Mesothelial cell of epicardium (in vitro differentiated cells): ENCODE results near the gene TRDMT1. TPM values are rescaled to one million over a fixed set of nuclear protein-coding genes. Genes with fewer than 3 reads are reported as not detected.
A peak's percentile ranks its signal among the peaks of the same experiment; 100 is the strongest.

Source experiments
- DNase-seq, 2 experiments: peaks; one replicate each; pipeline ENCODE4 v3.0.0; 2021; ENCODE audit warnings: low spot score in 2 of 2; ENCODE audit not compliant: unreplicated experiment in 2 of 2
- H3K27ac Mint-ChIP-seq: 2 replicates; pipeline ENCODE4 v1.8.0; 2021; ENCODE audit warnings: mixed read lengths
- H3K27me3 Mint-ChIP-seq: 2 replicates; pipeline ENCODE4 v1.8.0; 2021; ENCODE audit warnings: low read depth, mixed read lengths
- H3K36me3 Mint-ChIP-seq: 2 replicates; pipeline ENCODE4 v1.8.0; 2021; ENCODE audit warnings: mixed read lengths
- H3K4me1 Mint-ChIP-seq: 2 replicates; pipeline ENCODE4 v1.8.0; 2021; ENCODE audit warnings: mixed read lengths
- H3K4me3 Mint-ChIP-seq: 2 replicates; pipeline ENCODE4 v1.8.0; 2021; ENCODE audit warnings: mild to moderate bottlenecking, moderate library complexity, mixed read lengths
- H3K9me3 Mint-ChIP-seq: 2 replicates; pipeline ENCODE4 v1.8.0; 2021; ENCODE audit warnings: mixed read lengths
- CTCF ChIP-seq: fragments of 200-600 bp; sonication (generic); IDR thresholded peaks from one replicate; pipeline ENCODE4 v1.5.0; 2021; ENCODE audit warnings: antibody characterized with exemption; ENCODE audit not compliant: unreplicated experiment
- total RNA-seq: library from RNA; stranded (reverse); gene quantifications from 3 replicates; pipeline ENCODE4 v1.2.1, GENCODE V29; 2021

TRDMT1 gene
- total RNA-seq, 1 donor from 2014 or later, result 8.2 TPM

- Mint-ChIP-seq H3K4me3 (no peak overlapping the region), H3K27ac (no peak overlapping the region), H3K36me3 (peaks cover 3% of the 10 kb centered on the region), H3K4me1 (peaks cover 18% of the 10 kb centered on the region), H3K9me3 (peaks cover 8% of the 10 kb centered on the region), H3K27me3 (no peaks in the 10 kb centered on the region)
- no peak for TF ChIP-seq CTCF
- DNase-seq, result no peak
Measured at GRCh38 chr10:17141504-17142229, 59.8 kb downstream of the TRDMT1 start.

- DNase-seq, result no peak
- Mint-ChIP-seq H3K4me3 (no peak overlapping the region), H3K27ac (no peak overlapping the region)
Measured at GRCh38 chr10:17140386-17140761, 61.1 kb downstream of the TRDMT1 start.

GRCh38 chr10:17138460-17139042, 62.9 kb downstream of the TRDMT1 start:
- no peak for TF ChIP-seq CTCF
- Mint-ChIP-seq H3K36me3 (peaks cover 3% of the 10 kb centered on the region), H3K27ac (no peak overlapping the region), H3K27me3 (no peaks in the 10 kb centered on the region), H3K9me3 (peaks cover 8% of the 10 kb centered on the region), H3K4me3 (no peak overlapping the region), H3K4me1 (peaks cover 26% of the 10 kb centered on the region)
- DNase-seq, result no peak

More at GRCh38 chr10:17140386-17140761, 61.1 kb downstream of the TRDMT1 start:
- TF ChIP-seq CTCF, result no peak
- Mint-ChIP-seq H3K36me3 (peaks cover 3% of the 10 kb centered on the region), H3K9me3 (peaks cover 8% of the 10 kb centered on the region), H3K4me1 (peaks cover 18% of the 10 kb centered on the region), H3K27me3 (no peaks in the 10 kb centered on the region)

- no peaks in the 10 kb centered on the region for H3K27me3 Mint-ChIP-seq
- no peak for DNase-seq
- H3K4me1 Mint-ChIP-seq, result peaks cover 34% of the 10 kb centered on the region
- no peaks in the 10 kb centered on the region for H3K9me3 Mint-ChIP-seq
- H3K27ac Mint-ChIP-seq, result peak overlapping the region; percentile 13
- TF ChIP-seq CTCF, result no peak
- no peak overlapping the region for H3K4me3 Mint-ChIP-seq
- H3K36me3 Mint-ChIP-seq, result no peaks in the 10 kb centered on the region
Measured at GRCh38 chr10:17134737-17135260, 66.7 kb downstream of the TRDMT1 start.

- H3K36me3 Mint-ChIP-seq, result no peaks in the 10 kb centered on the region
- no peak for TF ChIP-seq CTCF
- no peak overlapping the region for H3K4me3 Mint-ChIP-seq
- no peak overlapping the region for H3K27ac Mint-ChIP-seq
- DNase-seq, result no peak
- no peaks in the 10 kb centered on the region for H3K27me3 Mint-ChIP-seq
- H3K4me1 Mint-ChIP-seq, result peaks cover 31% of the 10 kb centered on the region
- no peaks in the 10 kb centered on the region for H3K9me3 Mint-ChIP-seq
Measured at GRCh38 chr10:17134282-17134681, 67.2 kb downstream of the TRDMT1 start.
